ENCODE results near the gene TRAPPC1.

DNA sequence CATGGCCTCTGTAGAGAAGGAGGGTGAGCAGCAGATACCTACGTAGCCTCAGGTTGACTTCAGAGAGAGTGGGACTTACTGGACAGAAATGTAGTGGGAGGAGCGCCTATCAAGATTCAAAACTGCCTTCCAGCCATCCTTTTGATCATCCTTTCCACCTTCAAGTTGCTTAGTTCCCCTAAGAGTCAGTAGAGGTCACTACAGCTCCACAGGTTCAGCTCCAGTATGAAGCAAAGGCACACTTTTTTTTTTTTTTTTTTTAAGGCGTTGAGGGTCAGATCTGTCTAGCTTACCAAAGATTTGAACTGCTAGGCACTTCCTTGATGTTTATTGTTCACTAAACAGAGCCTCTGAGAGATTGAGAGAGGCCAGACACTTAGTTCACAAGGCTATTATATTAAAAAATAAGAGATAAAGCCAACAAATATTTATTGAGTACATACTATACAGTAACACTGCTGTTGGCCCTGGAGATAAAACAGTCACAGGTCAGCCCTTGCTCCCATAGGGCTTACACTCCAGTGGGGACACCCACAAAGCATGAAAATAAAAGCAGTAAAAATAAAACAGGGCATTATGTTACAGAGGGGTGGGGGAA lies 18.7 kb downstream of the TRAPPC1 start:
- TF ChIP-seq RCOR1 (IDR thresholded peaks at IDR 0.05; ENCODE audit: insufficient replicate concordance, low read length): no peak
- TF ChIP-seq, protein P1, sequence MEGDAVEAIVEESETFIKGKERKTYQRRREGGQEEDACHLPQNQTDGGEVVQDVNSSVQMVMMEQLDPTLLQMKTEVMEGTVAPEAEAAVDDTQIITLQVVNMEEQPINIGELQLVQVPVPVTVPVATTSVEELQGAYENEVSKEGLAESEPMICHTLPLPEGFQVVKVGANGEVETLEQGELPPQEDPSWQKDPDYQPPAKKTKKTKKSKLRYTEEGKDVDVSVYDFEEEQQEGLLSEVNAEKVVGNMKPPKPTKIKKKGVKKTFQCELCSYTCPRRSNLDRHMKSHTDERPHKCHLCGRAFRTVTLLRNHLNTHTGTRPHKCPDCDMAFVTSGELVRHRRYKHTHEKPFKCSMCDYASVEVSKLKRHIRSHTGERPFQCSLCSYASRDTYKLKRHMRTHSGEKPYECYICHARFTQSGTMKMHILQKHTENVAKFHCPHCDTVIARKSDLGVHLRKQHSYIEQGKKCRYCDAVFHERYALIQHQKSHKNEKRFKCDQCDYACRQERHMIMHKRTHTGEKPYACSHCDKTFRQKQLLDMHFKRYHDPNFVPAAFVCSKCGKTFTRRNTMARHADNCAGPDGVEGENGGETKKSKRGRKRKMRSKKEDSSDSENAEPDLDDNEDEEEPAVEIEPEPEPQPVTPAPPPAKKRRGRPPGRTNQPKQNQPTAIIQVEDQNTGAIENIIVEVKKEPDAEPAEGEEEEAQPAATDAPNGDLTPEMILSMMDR (conservative IDR thresholded peaks at IDR 0.05; ENCODE audit: low read depth, low read length): peak; percentile 88
- no peak for TF ChIP-seq BHLHE40 (IDR thresholded peaks at IDR 0.05; ENCODE audit: low read depth, low read length)
- no peak; the same call in 1 of the 2 replicates for TF ChIP-seq POLR2A (IDR thresholded peaks at IDR 0.05; ENCODE audit: low read depth, low read length)
- peak; percentile 92 for TF ChIP-seq SMC3 (IDR thresholded peaks at IDR 0.05; ENCODE audit: low read depth, low read length)
- no peak for TF ChIP-seq RFX5 (IDR thresholded peaks at IDR 0.05; ENCODE audit: low read depth, low read length)
- peak; percentile 92 for TF ChIP-seq RAD21 (IDR thresholded peaks at IDR 0.05; ENCODE audit: low read length)
- TF ChIP-seq, protein P2, sequence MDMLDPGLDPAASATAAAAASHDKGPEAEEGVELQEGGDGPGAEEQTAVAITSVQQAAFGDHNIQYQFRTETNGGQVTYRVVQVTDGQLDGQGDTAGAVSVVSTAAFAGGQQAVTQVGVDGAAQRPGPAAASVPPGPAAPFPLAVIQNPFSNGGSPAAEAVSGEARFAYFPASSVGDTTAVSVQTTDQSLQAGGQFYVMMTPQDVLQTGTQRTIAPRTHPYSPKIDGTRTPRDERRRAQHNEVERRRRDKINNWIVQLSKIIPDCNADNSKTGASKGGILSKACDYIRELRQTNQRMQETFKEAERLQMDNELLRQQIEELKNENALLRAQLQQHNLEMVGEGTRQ (IDR thresholded peaks at IDR 0.05; ENCODE audit: low read depth, low read length): no peak

Data from IMR-90 (cell line).